HG03520 (cell line): ENCODE measurements around the gene NUP62.
"Not testable (repeated sequence)": the region's sequence is repeated elsewhere in the genome, so short reads cannot be mapped to it uniquely, and the experiment has no call there.

Source experiments
- ATAC-seq: cut with Tn5 transposase; IDR thresholded peaks from one replicate; pipeline ENCODE4 v1.9.1; 2021; ENCODE audit warnings: mild to moderate bottlenecking, moderate library complexity; ENCODE audit not compliant: unreplicated experiment

Gene NUP62

GRCh38 chr19:49929121-49929610 lies at the start of gene NUP62, which contains the start of gene ATF5:
NUP62 (minus strand) TSS chr19:49929504; CDS start chr19:49909807, 19,697 bp downstream.
ATF5 (plus strand) TSS chr19:49929205; CDS start chr19:49930851, 1,646 bp downstream.
- ATAC-seq = no peak

- ATAC-seq = no peak
These were observed 49.0 kb upstream of the NUP62 start for GRCh38 chr19:49978324-49978723.

- no peak for ATAC-seq
These were observed 48.6 kb upstream of the NUP62 start for GRCh38 chr19:49977881-49978280.

GRCh38 chr19:49977076-49977475 lies 47.8 kb upstream of the NUP62 start:
- ATAC-seq = no peak

- ATAC-seq = no peak
These were observed 47.2 kb upstream of the NUP62 start for GRCh38 chr19:49976496-49976895.

GRCh38 chr19:49975051-49975450 lies 45.7 kb upstream of the NUP62 start:
- ATAC-seq = no peak

- no peak for ATAC-seq
These were observed 44.7 kb upstream of the NUP62 start for GRCh38 chr19:49973987-49974386.

GRCh38 chr19:49972841-49973240 lies 43.5 kb upstream of the NUP62 start:
- ATAC-seq = no peak

GRCh38 chr19:49971991-49972411 lies 42.7 kb upstream of the NUP62 start:
- no peak for ATAC-seq

GRCh38 chr19:49969355-49969754 lies 40.1 kb upstream of the NUP62 start:
- ATAC-seq = not testable (repeated sequence)

GRCh38 chr19:49968279-49968922 lies 39.1 kb upstream of the NUP62 start:
- no peak for ATAC-seq

GRCh38 chr19:49960980-49961379 lies 31.7 kb upstream of the NUP62 start, which contains the start of gene SIGLEC11:
SIGLEC11 (minus strand) TSS chr19:49961172; CDS start chr19:49961081, 91 bp downstream.
- not testable (repeated sequence) for ATAC-seq

GRCh38 chr19:49959892-49960291 lies 30.6 kb upstream of the NUP62 start:
- not testable (repeated sequence) for ATAC-seq

GRCh38 chr19:49958596-49958995 lies 29.3 kb upstream of the NUP62 start:
- ATAC-seq = not testable (repeated sequence)

- not testable (repeated sequence) for ATAC-seq
These were observed 28.8 kb upstream of the NUP62 start for GRCh38 chr19:49958144-49958543.

- ATAC-seq = no peak
These were observed 28.1 kb upstream of the NUP62 start for GRCh38 chr19:49957262-49957915.

- no peak for ATAC-seq
These were observed 26.8 kb upstream of the NUP62 start for GRCh38 chr19:49956115-49956495.

- no peak for ATAC-seq
These were observed 25.6 kb upstream of the NUP62 start for GRCh38 chr19:49954933-49955332.

GRCh38 chr19:49954092-49954829 lies 25.0 kb upstream of the NUP62 start:
- no peak for ATAC-seq

GRCh38 chr19:49953416-49953815 lies 24.1 kb upstream of the NUP62 start:
- no peak for ATAC-seq

GRCh38 chr19:49952906-49953305 lies 23.6 kb upstream of the NUP62 start:
- ATAC-seq = no peak

- ATAC-seq = no peak
These were observed 23.2 kb upstream of the NUP62 start for GRCh38 chr19:49952479-49952836.
